ENCODE results near the gene CEP170B.

The CEP170B gene

GRCh38 chr14:104897330-104898194 lies 32.5 kb downstream of the CEP170B start:
- no peak for DNase-seq (ENCODE audit: low read depth, low spot score)
- TF ChIP-seq CTCF (IDR thresholded peaks at IDR 0.05; ENCODE audit: insufficient read depth, low read length, missing control alignments), result no peak
- POLR2A ChIA-PET, result no interaction called here
- no peak overlapping the region for H3K4me3 ChIP-seq (ENCODE audit: low read depth, low read length)
- CTCF ChIA-PET, result interaction anchor here (0.5 to 4.8 kb wide), 18 partner anchors 7 to 175 kb away, joined by 3 to 59 read pairs (median 6); no protein-coding TSS in a partner anchor

- H3K4me3 ChIP-seq (ENCODE audit: low read depth, low read length), result no peak overlapping the region
- TF ChIP-seq CTCF (IDR thresholded peaks at IDR 0.05; ENCODE audit: insufficient read depth, low read length, missing control alignments), result no peak
- CTCF ChIA-PET, result interaction anchor here (0.5 to 3.0 kb wide), 8 partner anchors 21 to 188 kb away, joined by 3 to 47 read pairs (median 3); no protein-coding TSS in a partner anchor
- POLR2A ChIA-PET, result no interaction called here
- no peak for DNase-seq (ENCODE audit: low read depth, low spot score)
Observed at GRCh38 chr14:104898195-104898558, 33.1 kb downstream of the CEP170B start.

GRCh38 chr14:104898870-104899510 lies 33.9 kb downstream of the CEP170B start:
- no peak for DNase-seq (ENCODE audit: low read depth, low spot score)
- H3K4me3 ChIP-seq (ENCODE audit: low read depth, low read length), result no peak overlapping the region
- CTCF ChIA-PET, result interaction anchor here (0.6 to 3.0 kb wide), 8 partner anchors 20 to 188 kb away, joined by 3 to 47 read pairs (median 3); partner anchors contain the start of gene CDCA4
- POLR2A ChIA-PET, result no interaction called here
- TF ChIP-seq CTCF (IDR thresholded peaks at IDR 0.05; ENCODE audit: insufficient read depth, low read length, missing control alignments), result no peak

- ChIA-PET CTCF (interaction anchor here (1.0 to 3.0 kb wide), 3 partner anchors 121 to 187 kb away, joined by 3 to 47 read pairs (median 6); partner anchors contain the start of gene CDCA4), POLR2A (no interaction called here)
- no peak for TF ChIP-seq CTCF (IDR thresholded peaks at IDR 0.05; ENCODE audit: insufficient read depth, low read length, missing control alignments)
- no peak overlapping the region for H3K4me3 ChIP-seq (ENCODE audit: low read depth, low read length)
- no peak for DNase-seq (ENCODE audit: low read depth, low spot score)
Observed at GRCh38 chr14:104899781-104900180, 34.7 kb downstream of the CEP170B start.

GRCh38 chr14:104900639-104901512 lies 35.8 kb downstream of the CEP170B start:
- CTCF ChIA-PET, result interaction anchor here (1.1 to 3.0 kb wide), 5 partner anchors 73 to 151 kb away, joined by 3 to 47 read pairs (median 4); no protein-coding TSS in a partner anchor
- POLR2A ChIA-PET, result interaction anchor here (0.6 kb wide), 1 partner anchor 186 kb away, joined by 3 read pairs; no protein-coding TSS in a partner anchor
- DNase-seq (ENCODE audit: low read depth, low spot score), result no peak
- no peak overlapping the region for H3K4me3 ChIP-seq (ENCODE audit: low read depth, low read length)
- no peak for TF ChIP-seq CTCF (IDR thresholded peaks at IDR 0.05; ENCODE audit: insufficient read depth, low read length, missing control alignments)

All from AG04449 (cell line).